K562 (cell line): ENCODE results near the gene ABCG1. TPM values are rescaled to one million over a fixed set of nuclear protein-coding genes. Genes with fewer than 3 reads are reported as not detected.

Source experiments
- ATAC-seq: fragments of 200-7000 bp; cut with Tn5 transposase; 3 replicates; pipeline ENCODE4 v1.9.1; 2020; ENCODE audit warnings: moderate library complexity
- BruUV-seq: library from RNA; stranded (reverse); fragments of 400-500 nt; replicated peaks from 2 replicates; lab custom pipeline; 2021; lab: Mats Ljungman, UMichigan
- CTCF ChIA-PET: fragments of 300-600 bp; formaldehyde crosslinking; extraction: SDS; loops from one replicate; lab custom pipeline; 2021; ENCODE audit warnings: low intra/inter-chr PET ratio; lab: Yijun Ruan, JAX
- POLR2A ChIA-PET: fragments of 300-600, 350-650 bp; sonication (Branson Sonifier 250); formaldehyde crosslinking; extraction: SDS; loops from one replicate; lab custom pipeline; 2021; ENCODE audit warnings: antibody characterized with exemption, inconsistent platforms; lab: Yijun Ruan, JAX
- DNase-seq, 4 experiments: peaks; one replicate each; pipeline versions ENCODE4 v3.0.0 to v3.0.0-alpha.2; 2011 to 2018; ENCODE audit warnings: low spot score in 3 of 4, mixed read lengths in 3 of 4; ENCODE audit errors: extremely low read depth in 1 of 4
- FAIRE-seq: peaks from 2 replicates; lab custom pipeline; 2011; peaks lifted over from hg19 to GRCh38; lab: Jason Lieb, UNC
- H2AFZ ChIP-seq: 2 replicates; pipeline ENCODE4 v1.6.0; 2011; ENCODE audit warnings: low read depth, low read length, control low read depth, inconsistent platforms
- H3K27ac ChIP-seq: fragments of 200-600 bp; 3 replicates; pipeline ENCODE4 v1.8.0; 2011; ENCODE audit warnings: low read depth, mild to moderate bottlenecking, control low read depth, inconsistent platforms, low read length, moderate library complexity, mixed read lengths; ENCODE audit errors: extremely low read depth
- H3K27me3 ChIP-seq, 2 experiments: fragments of 300-600 bp in 1 of 2; 2 replicates in 1 of 2; 3 replicates in 1 of 2; pipeline versions ENCODE4 v1.6.0 to v1.8.0; 2011; ENCODE audit warnings: inconsistent platforms in 2 of 2, low read length in 2 of 2, mild to moderate bottlenecking in 1 of 2, mixed read lengths in 1 of 2, moderate library complexity in 1 of 2; ENCODE audit not compliant: control insufficient read depth in 2 of 2, insufficient read depth in 2 of 2
- H3K36me3 ChIP-seq: fragments of 300-600 bp; 3 replicates; pipeline ENCODE4 v1.8.0; 2011; ENCODE audit warnings: mild to moderate bottlenecking, low read length, inconsistent platforms; ENCODE audit not compliant: control insufficient read depth, insufficient read depth
- H3K4me1 ChIP-seq, 2 experiments: fragments of 200-600 bp in 1 of 2; replicated peaks in 1 of 2; 2 replicates in 1 of 2; 3 replicates in 1 of 2; pipeline versions ENCODE4 v1.5.1 to v1.8.0; 2011; ENCODE audit warnings: inconsistent platforms in 2 of 2, low read length in 2 of 2, mild to moderate bottlenecking in 1 of 2, mixed read lengths in 1 of 2, moderate library complexity in 1 of 2; ENCODE audit not compliant: control insufficient read depth in 2 of 2, insufficient read depth in 2 of 2
- H3K4me2 ChIP-seq: 2 replicates; pipeline ENCODE4 v1.6.1; 2011; ENCODE audit warnings: low read length, control low read depth, inconsistent platforms, mixed read lengths; ENCODE audit not compliant: insufficient read depth
- H3K4me3 ChIP-seq: fragments of 200-600 bp; sonication (generic), shearing (Covaris generic); 2 replicates; pipeline ENCODE4 v1.5.1; 2016; ENCODE audit warnings: control low read depth, inconsistent platforms
- H3K79me2 ChIP-seq: fragments of 200-600 bp; 3 replicates; pipeline ENCODE4 v1.8.0; 2011; ENCODE audit warnings: low read length, inconsistent platforms; ENCODE audit not compliant: control insufficient read depth, insufficient read depth
- H3K9ac ChIP-seq, 2 experiments: 2 replicates each; pipeline versions ENCODE4 v1.6.0 to v1.6.1; 2011; ENCODE audit warnings: low read depth in 2 of 2, low read length in 2 of 2, control low read depth in 1 of 2, inconsistent platforms in 1 of 2, mild to moderate bottlenecking in 1 of 2, mixed read lengths in 1 of 2; ENCODE audit not compliant: insufficient read depth in 1 of 2
- H3K9me1 ChIP-seq: one replicate; pipeline ENCODE4 v1.6.0; 2011; ENCODE audit warnings: inconsistent platforms, mild to moderate bottlenecking, low read length, moderate library complexity; ENCODE audit not compliant: control insufficient read depth, insufficient read depth
- H3K9me3 ChIP-seq: replicated peaks from 2 replicates; pipeline ENCODE4 v1.5.1; 2011; ENCODE audit warnings: low read depth, low read length, inconsistent platforms; ENCODE audit not compliant: control insufficient read depth, insufficient read depth
- H4K20me1 ChIP-seq: replicated peaks from 2 replicates; pipeline ENCODE4 v1.6.1; 2011; ENCODE audit warnings: low read length, inconsistent platforms, mixed read lengths; ENCODE audit not compliant: control insufficient read depth, insufficient read depth
- ADNP ChIP-seq: fragments of 200-800 bp; sonication (Bioruptor generic); IDR thresholded peaks from 2 replicates; pipeline ENCODE4 v1.6.1; 2016; ENCODE audit warnings: missing genetic modification characterization, missing compliant biosample characterization
- CBX8 ChIP-seq: fragments of 200-600 bp; sonication (generic); IDR thresholded peaks from 2 replicates; pipeline ENCODE4 v1.6.1; 2012; ENCODE audit warnings: borderline replicate concordance, mixed run types, low read depth, mild to moderate bottlenecking, moderate library complexity, mixed read lengths, low read length, control low read depth, inconsistent platforms; ENCODE audit not compliant: poor library complexity, severe bottlenecking; ENCODE audit errors: extremely low read depth
- DEAF1 ChIP-seq: fragments of 450-650 bp; formaldehyde crosslinking; IDR thresholded peaks from 2 replicates; pipeline ENCODE4 v1.4.0; 2020; ENCODE audit warnings: mild to moderate bottlenecking, moderate library complexity
- FOXM1 ChIP-seq, 2 experiments: fragments of 450-650 bp in 1 of 2; sonication (generic) in 1 of 2; formaldehyde crosslinking in 1 of 2; IDR thresholded peaks; 2 replicates each; pipeline versions ENCODE4 v1.6.1 to v1.9.0; 2017 to 2022; ENCODE audit warnings: low read depth in 2 of 2, mild to moderate bottlenecking in 2 of 2, missing genetic modification reagents in 1 of 2, moderate library complexity in 1 of 2
- GTF2E2 ChIP-seq: fragments of 200-800 bp; sonication (Bioruptor generic); IDR thresholded peaks from 2 replicates; pipeline ENCODE4 v1.6.1; 2016; ENCODE audit warnings: missing genetic modification characterization, missing compliant biosample characterization
- ID3 ChIP-seq, 2 experiments: fragments of 250-450 bp in 1 of 2; fragments of 450-650 bp in 1 of 2; sonication (Bioruptor Pico) in 1 of 2; IDR thresholded peaks; 2 replicates each; pipeline versions ENCODE4 v1.6.1 to v1.8.0; 2016 to 2021; ENCODE audit warnings: mild to moderate bottlenecking in 2 of 2, moderate library complexity in 2 of 2, missing compliant biosample characterization in 1 of 2, missing genetic modification characterization in 1 of 2
- KDM4B ChIP-seq, 2 experiments: fragments of 450-650 bp in 1 of 2; sonication (generic) in 1 of 2; IDR thresholded peaks; 2 replicates each; pipeline ENCODE4 v1.6.1; 2016 to 2017; ENCODE audit warnings: borderline replicate concordance in 2 of 2, antibody characterized with exemption in 1 of 2, low read depth in 1 of 2, mild to moderate bottlenecking in 1 of 2
- NR2C2 ChIP-seq, 2 experiments: fragments of 200-800 bp in 1 of 2; sonication (Bioruptor generic) in 1 of 2; sonication (generic) in 1 of 2; formaldehyde crosslinking in 1 of 2; IDR thresholded peaks; 2 replicates each; pipeline versions ENCODE4 v1.6.1 to v1.8.0; 2016 to 2022; ENCODE audit warnings: mild to moderate bottlenecking in 1 of 2, missing compliant biosample characterization in 1 of 2, missing genetic modification characterization in 1 of 2, missing genetic modification reagents in 1 of 2
- PHF21A ChIP-seq: fragments of 450-650 bp; IDR thresholded peaks from 2 replicates; pipeline ENCODE4 v1.6.1; 2017; ENCODE audit warnings: low read depth, borderline replicate concordance
- PRPF4 ChIP-seq: fragments of 200-400 bp; formaldehyde crosslinking; IDR thresholded peaks from one replicate; pipeline ENCODE4 v1.6.1; 2017; ENCODE audit warnings: low read length, low read depth, mild to moderate bottlenecking; ENCODE audit not compliant: insufficient read depth, poor library complexity, severe bottlenecking
- RAD51 ChIP-seq: fragments of 450-650 bp; IDR thresholded peaks from 2 replicates; pipeline ENCODE4 v1.7.1; 2016; ENCODE audit warnings: low read depth, mild to moderate bottlenecking, borderline replicate concordance
- TCF7 ChIP-seq: sonication (generic); IDR thresholded peaks from 2 replicates; pipeline ENCODE4 v1.6.1; 2016; ENCODE audit warnings: antibody characterized with exemption, borderline replicate concordance
- TOE1 ChIP-seq, 2 experiments: fragments of 450-650 bp in 1 of 2; sonication (generic) in 1 of 2; formaldehyde crosslinking in 1 of 2; IDR thresholded peaks; 2 replicates each; pipeline versions ENCODE4 v1.7.1 to v1.8.0; 2016 to 2022; ENCODE audit warnings: borderline replicate concordance in 2 of 2, mild to moderate bottlenecking in 2 of 2, antibody characterized with exemption in 1 of 2, inconsistent platforms in 1 of 2, low read depth in 1 of 2, missing genetic modification reagents in 1 of 2, moderate library complexity in 1 of 2
- WGBS: fragments of 100-300 bp; shearing (Covaris generic); methylation state at CpG from one replicate; pipeline ENCODE4 v1.1.6; 2016; ENCODE audit warnings: low coverage, mixed read lengths; ENCODE audit not compliant: insufficient coverage; ENCODE audit errors: missing lambda C conversion rate; 5-methylcytosine and 5-hydroxymethylcytosine counted together
- in situ Hi-C: fragments of 300-500 bp; cut with MboI; formaldehyde crosslinking; loops from 4 replicates; pipeline ENCODE4 v1.15.0; 2018; ENCODE audit warnings: inconsistent platforms, mixed read lengths
- intact Hi-C: fragments of 100-400 bp; cut with micrococcal nuclease; formaldehyde crosslinking; loops from 2 replicates; pipeline ENCODE4 v1.14.2; 2022
- polyA plus RNA-seq, 8 experiments: library from polyadenylated mRNA; depleted of rRNA in 4 of 8; stranded (reverse) in 5 of 8; unstranded in 3 of 8; fragments of >200 nt; fragmentation: Nextera tagmentation in 2 of 8; fragmentation: Illumina TruSeq in 1 of 8; extraction: Ambion mirVana in 2 of 8; extraction: Trizol in 1 of 8; gene quantifications; 2 replicates each; pipeline versions ENCODE4 v1.2.1 to v1.2.3, GENCODE V29; 2011 to 2014; ENCODE audit warnings: inconsistent platforms in 1 of 8, missing spikeins in 1 of 8
- total RNA-seq, 7 experiments: library from RNA; depleted of rRNA in 6 of 7; stranded (reverse); fragments of >200 nt in 6 of 7; fragmentation: Illumina TruSeq in 2 of 7; extraction: Trizol in 2 of 7; gene quantifications; 2 replicates each; pipeline versions ENCODE4 v1.2.1 to v1.2.3, GENCODE V29; 2011 to 2021; ENCODE audit warnings: low replicate concordance in 1 of 7
- TF ChIP-seq, protein P1 (sequence below): fragments of 450-650 bp; conservative IDR thresholded peaks from 2 replicates; pipeline ENCODE4 v1.6.1; 2016; ENCODE audit warnings: missing genetic modification characterization, low read depth, mild to moderate bottlenecking, control low read depth, missing compliant biosample characterization

The ABCG1 gene
- total and polyA plus RNA-seq, 9 of the 15 experiments (the other 6 are each of a cell fraction or from before 2014, with no cell fraction given), result 0.04 to 0.09 TPM; not detected in 7

DNA sequence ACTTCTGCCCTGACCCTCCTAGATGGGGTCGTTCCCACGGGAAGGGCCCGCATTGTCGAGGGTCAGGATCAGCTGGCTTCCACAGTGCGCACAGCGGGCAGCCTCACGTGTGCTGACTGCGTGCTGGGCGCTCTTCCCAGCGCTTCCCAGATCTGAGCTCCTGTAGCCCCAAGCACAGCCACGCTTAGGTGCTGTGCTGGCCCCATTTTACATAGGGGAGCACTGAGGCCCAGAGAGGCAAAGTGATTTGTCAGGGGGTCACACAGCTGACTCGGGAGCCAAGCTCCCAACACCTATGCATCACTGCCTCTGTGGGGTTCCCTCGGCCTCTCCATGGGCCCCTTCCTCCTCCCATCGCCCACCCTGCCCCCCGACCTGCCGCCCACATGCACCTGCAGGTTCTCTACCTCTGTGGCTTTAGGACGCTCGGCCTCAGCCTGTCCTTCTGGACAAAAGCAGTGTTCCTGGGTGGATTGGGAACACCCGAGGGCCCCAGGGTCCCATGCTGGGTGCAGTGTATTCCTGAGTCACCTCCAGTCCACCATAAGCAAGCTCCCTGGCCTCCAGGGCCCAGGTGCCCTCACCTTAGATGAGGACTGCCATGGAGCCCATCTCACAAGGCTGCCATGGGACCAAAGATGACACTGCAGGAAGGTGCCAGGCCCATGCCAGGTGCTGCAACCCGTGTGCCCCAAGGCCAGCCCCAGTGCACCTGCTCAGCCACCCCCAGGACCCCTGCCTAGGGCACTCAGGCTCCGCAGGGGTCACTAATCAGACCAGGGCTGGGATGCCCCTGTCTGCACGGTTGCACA, 73.0 kb downstream of the ABCG1 start:
- Histone ChIP-seq H3K27ac (no peak overlapping the region), H3K9ac (0 out of 4 replicates have a peak overlapping the region, but pooled peaks of 1 of the 2 experiments have one; percentile 17), H3K36me3 (no peaks in the 10 kb centered on the region), H3K9me1 (no peaks in the 10 kb centered on the region), H3K4me3 (no peak overlapping the region), H4K20me1 (peaks cover 14% of the 10 kb centered on the region), H2AFZ (no peak overlapping the region), H3K27me3 (peaks cover 50 to 85% of the 10 kb centered on the region in 2 experiments), H3K9me3 (no peaks in the 10 kb centered on the region), H3K4me2 (no peak overlapping the region), H3K4me1 (peaks cover 0 to 16% of the 10 kb centered on the region in 2 experiments; a peak in 2 of 5 replicates), H3K79me2 (no peaks in the 10 kb centered on the region)
- ChIA-PET POLR2A (interaction anchor here (0.7 to 1.3 kb wide), 3 partner anchors 8 to 345 kb away, joined by 3 to 4 read pairs (median 3); no protein-coding TSS in a partner anchor), CTCF (no interaction called here)
- in situ Hi-C loops (no loop called here), intact Hi-C loops (no loop called here)
- no TSS peak for BruUV-seq
- WGBS, result 11% methylated on average over 19 of the region's 22 CpGs
- ATAC-seq, result peak; percentile 28; the same call in 1 of the 3 replicates
- no peak for DNase-seq
- FAIRE-seq, result no peak
- TF ChIP-seq PRPF4, result no peak
- no peak for TF ChIP-seq RAD51
- TF ChIP-seq PHF21A, result no peak
- no peak for TF ChIP-seq FOXM1 (IDR thresholded peaks at IDR 0.05; ENCODE audit: low read depth)
- no peak for TF ChIP-seq FOXM1 (CRISPR knock-in tag; IDR thresholded peaks at IDR 0.05; ENCODE audit: low read depth)
- no peak for TF ChIP-seq ADNP (tag)
- no peak for TF ChIP-seq GTF2E2 (tag)
- no peak for TF ChIP-seq TCF7
- TF ChIP-seq CBX8, result no peak
- no peak for TF ChIP-seq ID3 (CRISPR knock-in tag; IDR thresholded peaks at IDR 0.05)
- no peak for TF ChIP-seq ID3 (tag; IDR thresholded peaks at IDR 0.05)
- no peak for TF ChIP-seq TOE1 (IDR thresholded peaks at IDR 0.05; ENCODE audit: borderline replicate concordance)
- TF ChIP-seq TOE1 (CRISPR knock-in tag; IDR thresholded peaks at IDR 0.05; ENCODE audit: borderline replicate concordance, low read depth), result no peak
- TF ChIP-seq, protein P1, sequence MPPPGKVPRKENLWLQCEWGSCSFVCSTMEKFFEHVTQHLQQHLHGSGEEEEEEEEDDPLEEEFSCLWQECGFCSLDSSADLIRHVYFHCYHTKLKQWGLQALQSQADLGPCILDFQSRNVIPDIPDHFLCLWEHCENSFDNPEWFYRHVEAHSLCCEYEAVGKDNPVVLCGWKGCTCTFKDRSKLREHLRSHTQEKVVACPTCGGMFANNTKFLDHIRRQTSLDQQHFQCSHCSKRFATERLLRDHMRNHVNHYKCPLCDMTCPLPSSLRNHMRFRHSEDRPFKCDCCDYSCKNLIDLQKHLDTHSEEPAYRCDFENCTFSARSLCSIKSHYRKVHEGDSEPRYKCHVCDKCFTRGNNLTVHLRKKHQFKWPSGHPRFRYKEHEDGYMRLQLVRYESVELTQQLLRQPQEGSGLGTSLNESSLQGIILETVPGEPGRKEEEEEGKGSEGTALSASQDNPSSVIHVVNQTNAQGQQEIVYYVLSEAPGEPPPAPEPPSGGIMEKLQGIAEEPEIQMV, result no peak
- TF ChIP-seq DEAF1 (CRISPR knock-in tag), result no peak
- TF ChIP-seq NR2C2 (CRISPR knock-in tag; IDR thresholded peaks at IDR 0.05), result no peak
- TF ChIP-seq NR2C2 (tag; IDR thresholded peaks at IDR 0.05), result no peak
- no peak for TF ChIP-seq KDM4B (IDR thresholded peaks at IDR 0.05; ENCODE audit: borderline replicate concordance in 2 of 2, low read depth in 1 of 2)
